Measurements from ENCODE around the gene NTM.

- TF ChIP-seq CTCF (IDR thresholded peaks at IDR 0.05; ENCODE audit: low read depth, low read length) (no peak), EZH2phosphoT487 (IDR thresholded peaks at IDR 0.05; ENCODE audit: low read depth) (no peak)
Measured at GRCh38 chr11:131659931-131660330, 289.5 kb downstream of the NTM start.

All from OCI-LY3 (cell line).